ENCODE data around the gene ZNF185. TPM values are rescaled to one million over a fixed set of nuclear protein-coding genes. Genes with fewer than 3 reads are reported as not detected.

The ZNF185 gene
- total RNA-seq, 1 experiment from 2014 or later: 5.9 TPM

DNA sequence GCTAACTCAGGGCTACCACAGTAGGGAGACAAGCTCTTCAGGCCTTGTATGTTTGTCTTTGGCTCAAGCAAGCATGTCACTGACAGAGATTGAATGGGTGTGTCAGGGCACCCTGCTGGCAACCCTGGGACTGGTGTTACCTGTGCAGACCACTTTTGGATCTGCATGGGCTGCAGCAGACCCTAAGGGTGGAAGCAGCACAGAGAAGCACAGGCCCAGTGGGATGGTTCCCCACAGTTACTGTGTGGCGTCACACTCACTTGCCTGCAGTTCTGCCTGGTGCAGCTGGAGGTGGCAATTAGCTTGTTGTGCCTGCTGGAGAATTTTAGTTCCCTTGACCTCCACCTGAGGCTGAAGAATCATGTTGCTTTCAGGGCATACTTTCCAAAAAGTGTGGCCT is 46.0 kb downstream of the ZNF185 start:
- POLR2A ChIA-PET: no interaction called here
- DNase-seq: no peak
- H3K27me3 Mint-ChIP-seq (ENCODE audit: insufficient read depth, unreplicated experiment): no peaks in the 10 kb centered on the region
- H3K27me3 ChIP-seq (replicated peaks; ENCODE audit: control insufficient read depth, insufficient read depth, low read length): no peaks in the 10 kb centered on the region
- H3K4me1 ChIP-seq: no peaks in the 10 kb centered on the region
- H3K27ac Mint-ChIP-seq (ENCODE audit: unreplicated experiment): no peak overlapping the region
- no peak overlapping the region for H3K4me3 ChIP-seq (ENCODE audit: low read depth, low read length)
- no peak overlapping the region for H3K4me3 Mint-ChIP-seq (ENCODE audit: unreplicated experiment)
- CTCF ChIA-PET: interaction anchor here (0.7 kb wide), 1 partner anchor 1439 kb away, joined by 3 read pairs; no protein-coding TSS in a partner anchor
- BruUV-seq (replicated peaks): no TSS peak
- no peaks in the 10 kb centered on the region for H3K36me3 ChIP-seq (ENCODE audit: control insufficient read depth, insufficient read depth, low read length)
- TF ChIP-seq, protein P1, sequence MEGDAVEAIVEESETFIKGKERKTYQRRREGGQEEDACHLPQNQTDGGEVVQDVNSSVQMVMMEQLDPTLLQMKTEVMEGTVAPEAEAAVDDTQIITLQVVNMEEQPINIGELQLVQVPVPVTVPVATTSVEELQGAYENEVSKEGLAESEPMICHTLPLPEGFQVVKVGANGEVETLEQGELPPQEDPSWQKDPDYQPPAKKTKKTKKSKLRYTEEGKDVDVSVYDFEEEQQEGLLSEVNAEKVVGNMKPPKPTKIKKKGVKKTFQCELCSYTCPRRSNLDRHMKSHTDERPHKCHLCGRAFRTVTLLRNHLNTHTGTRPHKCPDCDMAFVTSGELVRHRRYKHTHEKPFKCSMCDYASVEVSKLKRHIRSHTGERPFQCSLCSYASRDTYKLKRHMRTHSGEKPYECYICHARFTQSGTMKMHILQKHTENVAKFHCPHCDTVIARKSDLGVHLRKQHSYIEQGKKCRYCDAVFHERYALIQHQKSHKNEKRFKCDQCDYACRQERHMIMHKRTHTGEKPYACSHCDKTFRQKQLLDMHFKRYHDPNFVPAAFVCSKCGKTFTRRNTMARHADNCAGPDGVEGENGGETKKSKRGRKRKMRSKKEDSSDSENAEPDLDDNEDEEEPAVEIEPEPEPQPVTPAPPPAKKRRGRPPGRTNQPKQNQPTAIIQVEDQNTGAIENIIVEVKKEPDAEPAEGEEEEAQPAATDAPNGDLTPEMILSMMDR (IDR thresholded peaks at IDR 0.05; ENCODE audit: insufficient read depth in 1 of 2, low read depth in 1 of 2, low read length in 1 of 2, severe bottlenecking in 1 of 2, unreplicated experiment in 1 of 2): no peak
- H3K4me1 Mint-ChIP-seq (ENCODE audit: low read depth, unreplicated experiment): no peaks in the 10 kb centered on the region
- no peaks in the 10 kb centered on the region for H3K9me3 ChIP-seq
- intact Hi-C loops (cut with micrococcal nuclease; ENCODE audit: unreplicated experiment): loop anchor here (5.0 kb wide), 1 partner anchor 653 kb away; the partner anchor contains the start of gene CCNQ
- no peaks in the 10 kb centered on the region for H3K9me3 Mint-ChIP-seq (ENCODE audit: unreplicated experiment)
- H3K36me3 Mint-ChIP-seq (ENCODE audit: insufficient read depth, unreplicated experiment): peaks cover 6% of the 10 kb centered on the region

DNA sequence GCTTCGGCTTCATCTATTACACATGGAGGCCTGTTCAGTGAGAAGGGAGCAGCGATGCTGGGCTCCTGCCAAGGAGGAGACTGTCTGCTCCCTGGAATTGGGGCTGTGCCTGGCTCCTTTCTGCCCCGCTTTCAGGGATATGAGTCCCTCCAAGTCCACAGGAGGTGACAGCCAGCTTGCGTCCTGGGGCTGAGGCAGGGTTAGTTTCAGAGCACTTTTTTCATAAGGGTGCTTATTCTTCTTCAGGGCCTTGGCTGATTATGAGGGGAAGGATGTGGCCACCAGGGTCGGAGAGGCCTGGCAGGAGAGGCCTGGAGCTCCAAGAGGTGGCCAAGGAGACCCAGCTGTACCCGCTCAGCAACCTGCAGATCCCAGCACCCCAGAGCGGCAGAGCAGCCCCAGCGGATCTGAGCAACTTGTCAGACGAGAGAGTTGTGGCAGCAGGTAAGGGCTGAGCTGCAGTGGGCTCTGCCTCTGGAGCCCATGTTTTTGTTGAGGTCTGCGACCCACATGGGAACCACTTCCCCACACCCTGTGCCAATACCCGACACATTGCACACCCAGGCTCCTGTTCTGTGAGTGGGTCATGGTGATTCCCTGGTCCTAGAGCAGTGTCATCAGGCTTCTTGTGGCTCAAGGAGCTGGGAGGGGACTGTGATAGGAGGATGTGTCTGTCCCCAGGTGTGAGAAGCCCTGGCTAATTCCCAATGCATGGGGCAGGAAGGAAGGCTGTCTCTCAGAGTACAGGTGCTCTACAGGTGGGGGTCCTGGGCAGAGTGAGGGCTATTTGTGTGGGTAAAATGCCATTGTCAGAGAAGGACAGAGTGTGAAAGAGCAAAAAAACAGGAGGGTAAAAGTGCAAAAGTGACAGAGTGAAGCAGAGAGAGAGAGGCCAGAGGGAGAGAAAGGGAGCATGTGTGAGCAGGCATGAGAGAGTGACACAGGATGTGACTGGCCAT is 47.4 kb downstream of the ZNF185 start:
- CTCF ChIA-PET: no interaction called here
- intact Hi-C loops (cut with micrococcal nuclease; ENCODE audit: unreplicated experiment): no loop called here
- no peaks in the 10 kb centered on the region for H3K27me3 ChIP-seq (replicated peaks; ENCODE audit: control insufficient read depth, insufficient read depth, low read length)
- no peaks in the 10 kb centered on the region for H3K4me1 Mint-ChIP-seq (ENCODE audit: low read depth, unreplicated experiment)
- POLR2A ChIA-PET: no interaction called here
- no peak overlapping the region for H3K4me3 Mint-ChIP-seq (ENCODE audit: unreplicated experiment)
- TF ChIP-seq, protein P1 (IDR thresholded peaks at IDR 0.05; ENCODE audit: insufficient read depth in 1 of 2, low read depth in 1 of 2, low read length in 1 of 2, severe bottlenecking in 1 of 2, unreplicated experiment in 1 of 2): no peak
- no peaks in the 10 kb centered on the region for H3K36me3 ChIP-seq (ENCODE audit: control insufficient read depth, insufficient read depth, low read length)
- DNase-seq: no peak
- no peaks in the 10 kb centered on the region for H3K9me3 Mint-ChIP-seq (ENCODE audit: unreplicated experiment)
- no peaks in the 10 kb centered on the region for H3K4me1 ChIP-seq
- H3K27ac Mint-ChIP-seq (ENCODE audit: unreplicated experiment): no peak overlapping the region
- no peaks in the 10 kb centered on the region for H3K27me3 Mint-ChIP-seq (ENCODE audit: insufficient read depth, unreplicated experiment)
- no TSS peak for BruUV-seq (replicated peaks)
- H3K36me3 Mint-ChIP-seq (ENCODE audit: insufficient read depth, unreplicated experiment): peaks cover 6% of the 10 kb centered on the region
- H3K9me3 ChIP-seq: no peaks in the 10 kb centered on the region
- H3K4me3 ChIP-seq (ENCODE audit: low read depth, low read length): no peak overlapping the region

DNA sequence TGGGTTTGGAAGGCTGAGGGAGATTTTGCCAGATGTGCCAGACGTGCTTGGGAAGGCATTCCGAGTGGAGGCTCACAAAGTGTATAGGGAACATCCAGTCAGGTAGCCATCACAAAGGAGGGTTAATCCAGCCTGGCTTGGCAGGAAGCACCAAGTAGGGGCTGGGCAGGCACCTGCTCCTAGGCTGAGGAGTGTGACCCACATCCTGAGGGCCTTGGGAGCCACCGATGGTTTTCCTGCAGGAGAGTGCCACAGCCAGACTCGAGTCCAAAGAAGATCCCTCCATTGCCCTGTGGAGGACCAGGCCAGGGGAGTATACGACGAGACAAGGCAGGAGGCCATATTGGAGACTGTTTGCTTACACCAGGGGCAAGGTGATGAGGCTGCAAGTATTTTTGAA is 48.8 kb downstream of the ZNF185 start:
- POLR2A ChIA-PET: no interaction called here
- BruUV-seq (replicated peaks): no TSS peak

More for the DNA sequence above, 48.8 kb downstream of the ZNF185 start:
- CTCF ChIA-PET: interaction anchor here (0.8 kb wide), 1 partner anchor 12 kb away, joined by 3 read pairs; no protein-coding TSS in a partner anchor
- Mint-ChIP-seq H3K4me1 (ENCODE audit: low read depth, unreplicated experiment) (no peaks in the 10 kb centered on the region), H3K9me3 (ENCODE audit: unreplicated experiment) (no peaks in the 10 kb centered on the region), H3K36me3 (ENCODE audit: insufficient read depth, unreplicated experiment) (peaks cover 6% of the 10 kb centered on the region), H3K27me3 (ENCODE audit: insufficient read depth, unreplicated experiment) (no peaks in the 10 kb centered on the region), H3K4me3 (ENCODE audit: unreplicated experiment) (no peak overlapping the region), H3K27ac (ENCODE audit: unreplicated experiment) (no peak overlapping the region)
- Histone ChIP-seq H3K4me1 (no peaks in the 10 kb centered on the region), H3K4me3 (ENCODE audit: low read depth, low read length) (no peak overlapping the region), H3K9me3 (no peaks in the 10 kb centered on the region), H3K36me3 (ENCODE audit: control insufficient read depth, insufficient read depth, low read length) (no peaks in the 10 kb centered on the region), H3K27me3 (replicated peaks; ENCODE audit: control insufficient read depth, insufficient read depth, low read length) (no peaks in the 10 kb centered on the region)
- intact Hi-C loops (cut with micrococcal nuclease; ENCODE audit: unreplicated experiment): no loop called here
- TF ChIP-seq, protein P1 (IDR thresholded peaks at IDR 0.05; ENCODE audit: insufficient read depth in 1 of 2, low read depth in 1 of 2, low read length in 1 of 2, severe bottlenecking in 1 of 2, unreplicated experiment in 1 of 2): no peak
- DNase-seq: no peak

Other genes with a start within 250 kb of the ZNF185 start
- not detected in 2 replicates for gene MAGEA3, start 199.3 kb upstream of the ZNF185 start, total RNA-seq (2022)
- gene CSAG2, start 188.8 kb upstream of the ZNF185 start, total RNA-seq (2022): not detected in 2 replicates
- not detected in 2 replicates for gene MAGEA2B, start 183.4 kb upstream of the ZNF185 start, total RNA-seq (2022)
- gene CSAG1, start 164.3 kb upstream of the ZNF185 start, total RNA-seq (2022): not detected in 2 replicates
- not detected in 2 replicates for gene MAGEA12, start 164.3 kb upstream of the ZNF185 start, total RNA-seq (2022)
- not detected in 2 replicates for gene MAGEA2, start 144.2 kb upstream of the ZNF185 start, total RNA-seq (2022)
- not detected in 2 replicates for gene CSAG3, start 138.8 kb upstream of the ZNF185 start, total RNA-seq (2022)
- gene MAGEA6, start 128.4 kb upstream of the ZNF185 start, total RNA-seq (2022): not detected in 2 replicates
- gene CETN2, start 67.3 kb upstream of the ZNF185 start, total RNA-seq (2022): 23.8 and 23.9 TPM in 2 replicates
- 30.5 and 34.9 TPM in 2 replicates for gene NSDHL, start 67.0 kb upstream of the ZNF185 start, total RNA-seq (2022)
- not detected in 2 replicates for gene PNMA5, start 96.0 kb downstream of the ZNF185 start, total RNA-seq (2022)
- gene PNMA3, start 158.4 kb downstream of the ZNF185 start, total RNA-seq (2022): not detected in 2 replicates
- not detected in 2 replicates for gene PNMA6A, start 174.4 kb downstream of the ZNF185 start, total RNA-seq (2022)

All from Caco-2 (cell line).